Measurements from ENCODE around the gene SPIRE1. TPM values are rescaled to one million over a fixed set of nuclear protein-coding genes. Genes with fewer than 3 reads are reported as not detected.

Gene SPIRE1
- total RNA-seq, 2 experiments from 2014 or later: 2.8 to 4.4 TPM

DNA sequence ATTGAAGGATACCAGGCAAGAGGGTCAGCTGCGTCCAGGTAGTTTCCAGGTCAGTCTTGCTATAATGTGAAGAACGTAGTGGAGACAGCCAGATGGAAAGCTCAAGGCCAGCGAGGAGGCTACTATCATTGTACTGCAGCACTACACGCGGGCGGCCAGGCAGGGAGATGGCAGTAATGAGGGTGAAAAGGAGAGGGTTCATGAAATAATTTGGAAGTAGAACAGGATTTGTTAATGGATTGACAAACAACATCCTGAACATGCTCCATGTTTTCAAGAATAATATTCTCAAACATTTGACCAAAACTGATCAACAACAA, 17.1 kb downstream of the SPIRE1 start:
- ChIA-PET CTCF (no interaction called here), POLR2A (no interaction called here)
- peaks cover 3% of the 10 kb centered on the region for H3K4me1 Mint-ChIP-seq (ENCODE audit: low read depth)
- TF ChIP-seq, protein P1, sequence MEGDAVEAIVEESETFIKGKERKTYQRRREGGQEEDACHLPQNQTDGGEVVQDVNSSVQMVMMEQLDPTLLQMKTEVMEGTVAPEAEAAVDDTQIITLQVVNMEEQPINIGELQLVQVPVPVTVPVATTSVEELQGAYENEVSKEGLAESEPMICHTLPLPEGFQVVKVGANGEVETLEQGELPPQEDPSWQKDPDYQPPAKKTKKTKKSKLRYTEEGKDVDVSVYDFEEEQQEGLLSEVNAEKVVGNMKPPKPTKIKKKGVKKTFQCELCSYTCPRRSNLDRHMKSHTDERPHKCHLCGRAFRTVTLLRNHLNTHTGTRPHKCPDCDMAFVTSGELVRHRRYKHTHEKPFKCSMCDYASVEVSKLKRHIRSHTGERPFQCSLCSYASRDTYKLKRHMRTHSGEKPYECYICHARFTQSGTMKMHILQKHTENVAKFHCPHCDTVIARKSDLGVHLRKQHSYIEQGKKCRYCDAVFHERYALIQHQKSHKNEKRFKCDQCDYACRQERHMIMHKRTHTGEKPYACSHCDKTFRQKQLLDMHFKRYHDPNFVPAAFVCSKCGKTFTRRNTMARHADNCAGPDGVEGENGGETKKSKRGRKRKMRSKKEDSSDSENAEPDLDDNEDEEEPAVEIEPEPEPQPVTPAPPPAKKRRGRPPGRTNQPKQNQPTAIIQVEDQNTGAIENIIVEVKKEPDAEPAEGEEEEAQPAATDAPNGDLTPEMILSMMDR (IDR thresholded peaks at IDR 0.05): no peak
- no peak overlapping the region for H3K4me3 Mint-ChIP-seq
- ATAC-seq (no peak), DNase-seq (no peak)
- no peaks in the 10 kb centered on the region for H3K36me3 Mint-ChIP-seq (ENCODE audit: low read depth)
- H3K9me3 Mint-ChIP-seq: no peaks in the 10 kb centered on the region
- no peak overlapping the region for H3K27ac Mint-ChIP-seq
- intact Hi-C loops (cut with micrococcal nuclease): no loop called here
- H3K27me3 Mint-ChIP-seq: peaks cover 7% of the 10 kb centered on the region

DNA sequence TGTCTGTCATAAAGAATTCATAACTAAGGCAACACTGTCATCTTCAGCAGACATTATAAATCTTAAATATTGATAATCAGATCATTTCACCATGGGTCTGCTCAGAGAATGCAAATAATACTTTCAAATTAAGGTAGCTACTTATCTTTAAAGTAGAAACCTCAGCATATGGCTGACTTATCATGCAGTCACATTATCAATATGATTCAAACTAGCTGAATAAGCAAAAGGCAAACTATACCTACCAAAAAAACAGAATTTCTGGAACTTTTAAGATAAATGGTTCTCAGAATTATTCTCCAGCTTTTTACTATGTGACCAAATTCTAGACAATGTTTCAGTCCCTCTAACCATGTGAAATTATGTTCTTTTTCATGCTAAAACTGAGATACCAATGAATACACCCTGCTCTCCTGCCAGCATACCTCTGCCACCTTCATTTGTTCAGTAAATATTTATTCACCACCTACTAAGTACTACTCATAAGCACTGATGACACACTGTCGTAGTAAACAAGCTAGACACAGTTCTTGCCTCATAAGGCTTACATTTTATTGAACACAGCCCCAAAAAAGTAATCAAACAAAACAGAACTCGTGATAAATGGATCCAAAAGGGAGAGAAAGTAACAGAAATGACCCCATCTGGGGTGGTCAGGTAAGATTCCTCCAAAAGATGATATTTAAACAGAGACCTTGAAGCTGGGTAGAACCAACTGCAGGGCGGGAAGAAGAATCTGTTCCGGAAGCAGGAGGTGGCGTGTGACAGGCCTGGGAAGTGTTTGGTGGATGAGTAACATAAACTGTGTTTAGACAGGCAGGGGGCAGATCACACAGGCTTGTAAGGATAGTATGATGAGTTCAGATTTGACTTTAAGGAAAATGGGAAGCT, 17.7 kb downstream of the SPIRE1 start:
- POLR2A ChIA-PET: no interaction called here
- no peak for ATAC-seq
- intact Hi-C loops (cut with micrococcal nuclease): no loop called here
- Mint-ChIP-seq H3K4me1 (ENCODE audit: low read depth) (peaks cover 3% of the 10 kb centered on the region), H3K4me3 (no peak overlapping the region), H3K9me3 (no peaks in the 10 kb centered on the region), H3K27ac (no peak overlapping the region), H3K36me3 (ENCODE audit: low read depth) (no peaks in the 10 kb centered on the region), H3K27me3 (peaks cover 6% of the 10 kb centered on the region)
- no peak for DNase-seq
- CTCF ChIA-PET: no interaction called here
- TF ChIP-seq, protein P1 (IDR thresholded peaks at IDR 0.05): no peak

DNA sequence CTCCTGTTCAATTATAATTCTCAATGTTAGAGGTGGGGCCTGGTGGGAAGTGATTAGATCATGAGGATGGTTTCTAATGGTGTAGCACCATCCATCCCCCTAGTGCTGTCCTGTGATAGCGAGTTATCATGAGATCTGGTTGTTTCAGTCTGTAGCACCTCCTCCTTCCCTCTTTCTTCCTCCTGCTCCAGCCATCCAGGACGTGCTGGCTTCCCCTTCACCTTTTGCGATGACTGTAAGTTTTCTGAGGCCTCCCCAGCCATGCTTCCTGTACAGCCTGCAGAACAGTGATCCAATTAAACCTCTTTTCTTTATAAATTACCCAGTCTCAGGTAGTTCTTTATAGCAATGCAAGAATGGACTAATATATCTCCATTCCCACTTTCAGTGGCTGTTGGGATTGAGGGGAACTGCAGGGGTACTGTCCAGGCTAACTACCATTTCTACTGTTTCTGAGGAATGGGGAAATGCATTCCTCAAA, 19.2 kb downstream of the SPIRE1 start:
- intact Hi-C loops (cut with micrococcal nuclease): no loop called here
- peaks cover 3% of the 10 kb centered on the region for H3K4me1 Mint-ChIP-seq (ENCODE audit: low read depth)
- ChIA-PET CTCF (no interaction called here), POLR2A (no interaction called here)
- no peak overlapping the region for H3K27ac Mint-ChIP-seq
- no peak overlapping the region for H3K4me3 Mint-ChIP-seq
- no peaks in the 10 kb centered on the region for H3K36me3 Mint-ChIP-seq (ENCODE audit: low read depth)
- DNase-seq (no peak), ATAC-seq (no peak)
- peaks cover 6% of the 10 kb centered on the region for H3K27me3 Mint-ChIP-seq
- H3K9me3 Mint-ChIP-seq: no peaks in the 10 kb centered on the region
- TF ChIP-seq, protein P1 (IDR thresholded peaks at IDR 0.05): no peak

DNA sequence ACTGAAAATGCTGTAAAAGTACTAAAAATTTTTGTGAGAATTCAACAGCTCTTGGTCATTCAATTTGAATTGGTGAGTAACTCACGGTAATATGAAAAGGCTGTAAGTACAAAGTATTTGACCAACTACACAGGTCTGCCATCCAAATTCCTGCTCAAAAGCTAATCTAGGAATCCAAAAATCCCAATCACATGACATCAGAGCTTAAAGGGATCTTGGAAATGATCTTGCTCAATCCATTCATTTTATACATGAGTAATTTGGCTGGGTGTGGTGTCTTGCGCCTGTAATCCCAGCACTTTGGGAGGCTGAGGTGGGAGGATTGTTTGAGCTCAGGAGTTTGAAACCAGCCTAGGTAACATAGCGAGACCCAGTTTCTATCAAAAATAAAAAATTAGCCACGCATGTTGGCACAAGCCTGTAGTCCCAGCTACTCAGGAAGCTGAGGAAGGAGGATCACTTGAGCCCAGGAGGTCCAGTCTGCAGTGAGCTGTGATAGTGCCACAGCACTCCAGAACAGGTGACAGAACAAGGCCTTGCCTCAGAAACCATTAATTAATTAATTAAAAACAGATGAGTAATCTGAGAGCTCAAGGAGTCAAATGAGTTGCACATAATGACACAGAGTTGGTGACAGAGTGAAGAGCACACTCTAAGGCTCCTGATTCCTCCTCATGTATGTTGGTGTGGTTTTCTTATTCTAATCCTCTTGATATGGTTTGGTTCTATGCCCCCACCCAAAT, 19.8 kb downstream of the SPIRE1 start:
- H3K27ac Mint-ChIP-seq: no peak overlapping the region

More for the DNA sequence above, 19.8 kb downstream of the SPIRE1 start:
- intact Hi-C loops (cut with micrococcal nuclease): no loop called here
- TF ChIP-seq, protein P1 (IDR thresholded peaks at IDR 0.05): no peak
- Mint-ChIP-seq H3K27me3 (peaks cover 6% of the 10 kb centered on the region), H3K4me3 (no peak overlapping the region), H3K4me1 (ENCODE audit: low read depth) (peaks cover 3% of the 10 kb centered on the region), H3K9me3 (no peaks in the 10 kb centered on the region), H3K36me3 (ENCODE audit: low read depth) (no peaks in the 10 kb centered on the region)
- ChIA-PET POLR2A (no interaction called here), CTCF (no interaction called here)
- no peak for ATAC-seq
- DNase-seq: no peak
